NCI-H226 (cell line): ENCODE data around the gene AMIGO1.

Source experiments
- DNase-seq: peaks from one replicate; pipeline ENCODE4 v3.0.0-alpha.2; 2015

AMIGO1 gene

DNA sequence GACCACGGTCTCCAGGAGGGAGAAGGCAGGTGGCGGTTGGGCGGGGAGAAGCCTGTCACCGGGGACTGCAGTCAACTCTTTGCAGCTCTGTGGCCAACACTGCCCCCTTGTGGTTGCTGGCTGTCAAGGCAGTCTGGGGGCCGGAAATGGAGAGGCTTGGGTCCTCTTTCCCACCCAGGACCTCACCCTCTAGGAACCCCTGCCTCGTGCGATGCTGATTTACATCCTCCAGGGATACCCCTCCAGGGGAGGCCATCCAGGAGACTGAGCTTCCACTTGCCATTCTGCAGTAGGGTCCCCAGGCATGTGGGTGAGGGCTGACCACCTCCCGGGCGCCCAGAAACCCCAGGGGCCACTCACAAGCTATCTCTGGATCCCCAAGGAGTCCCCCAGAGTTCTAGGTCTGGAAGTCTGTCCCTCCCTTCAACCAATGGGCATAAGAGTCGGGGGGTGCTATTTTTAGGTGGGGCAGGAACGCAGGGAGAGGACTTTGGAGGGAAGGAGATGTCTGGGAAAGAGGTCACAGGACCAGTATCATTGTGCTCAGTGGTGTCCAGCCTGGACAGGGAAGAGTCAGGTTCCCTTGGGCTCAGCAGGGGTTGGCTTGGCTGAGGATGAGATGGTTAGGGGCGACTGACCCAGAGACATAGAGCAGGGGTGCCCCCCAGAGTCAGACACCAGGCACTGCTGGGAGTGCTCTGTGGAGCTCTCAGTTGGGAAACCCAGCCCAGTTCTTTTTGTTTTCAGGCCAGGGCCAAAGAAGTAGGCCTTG lies 23.0 kb upstream of the AMIGO1 start:
- DNase-seq: peak; percentile 60

DNA sequence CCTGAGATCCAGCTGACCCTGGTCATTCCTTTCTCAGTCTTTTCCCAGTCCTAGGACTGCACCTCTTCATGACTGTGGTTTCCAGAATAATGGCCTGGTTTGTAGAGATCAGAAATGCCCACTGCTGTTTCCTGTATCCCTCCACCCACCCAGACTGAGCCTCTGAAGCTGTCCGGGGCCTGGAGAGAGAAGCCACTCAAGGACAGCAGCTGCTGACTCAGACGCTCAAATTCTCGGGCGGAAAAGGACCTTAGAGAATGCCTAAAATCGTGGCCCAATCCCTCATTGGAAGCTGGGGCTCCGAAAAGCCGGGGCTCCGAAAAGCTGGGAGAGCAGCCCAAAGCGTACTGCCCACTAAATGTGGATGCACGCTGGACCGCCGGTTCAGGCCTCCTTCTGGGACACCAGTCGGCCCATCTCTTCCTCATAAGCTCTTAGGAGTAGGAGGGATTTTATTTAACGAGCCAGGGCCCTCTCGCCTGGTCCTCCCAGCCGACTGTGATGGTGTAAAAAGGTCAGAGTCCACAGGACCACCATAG lies 22.4 kb upstream of the AMIGO1 start:
- no peak for DNase-seq

DNA sequence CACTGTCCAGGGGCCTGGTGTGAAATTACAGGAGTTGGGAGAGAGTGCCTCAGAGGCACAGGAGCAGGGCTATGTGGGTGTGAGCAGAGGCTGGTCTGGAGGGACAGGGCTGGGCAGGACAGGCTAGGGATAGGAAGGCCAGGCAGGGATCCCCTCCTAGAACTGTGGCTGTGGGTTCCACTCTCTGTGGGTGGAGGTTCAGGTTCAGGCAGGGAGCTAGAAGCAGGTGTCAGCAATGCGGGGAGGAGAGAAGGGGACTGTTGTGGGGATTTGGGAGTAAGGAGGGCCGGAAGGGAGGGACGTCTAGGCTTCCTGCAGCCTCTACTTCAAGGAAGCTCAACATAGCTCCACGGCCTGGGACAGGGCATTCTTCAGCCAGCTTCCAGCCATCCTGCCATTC lies 21.9 kb upstream of the AMIGO1 start:
- no peak for DNase-seq

- DNase-seq: no peak
These were observed 21.0 kb upstream of the AMIGO1 start for GRCh38 chr1:109530457-109531087.

DNA sequence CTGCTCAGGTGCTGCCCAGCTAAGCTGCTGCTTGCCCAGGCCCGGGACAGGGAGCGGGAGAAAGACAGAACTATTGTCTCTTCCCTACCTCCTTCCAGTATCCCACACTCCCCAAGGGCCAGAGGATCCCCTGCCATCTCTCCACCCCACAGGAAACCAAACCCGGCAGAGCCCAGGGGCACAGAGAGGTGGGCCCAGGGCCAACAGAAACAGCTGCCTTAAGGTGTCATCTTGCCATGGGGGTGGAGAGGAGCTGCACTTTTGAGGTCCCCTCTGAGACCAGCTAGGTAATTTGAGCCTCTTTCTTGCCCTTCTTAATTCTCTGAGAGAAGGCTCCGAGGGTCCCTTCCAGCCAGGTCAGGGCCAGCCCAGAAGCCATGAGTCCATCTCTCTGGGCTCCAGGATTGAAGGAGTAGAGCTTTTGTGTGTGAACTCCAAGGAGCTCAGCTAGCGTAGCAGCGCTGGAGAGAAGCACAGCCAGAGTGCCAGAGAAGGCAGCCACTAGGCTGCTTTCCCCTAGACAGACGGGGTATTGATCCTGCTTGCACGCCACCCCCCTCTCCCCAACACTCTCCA lies 20.4 kb upstream of the AMIGO1 start:
- DNase-seq: no peak

DNA sequence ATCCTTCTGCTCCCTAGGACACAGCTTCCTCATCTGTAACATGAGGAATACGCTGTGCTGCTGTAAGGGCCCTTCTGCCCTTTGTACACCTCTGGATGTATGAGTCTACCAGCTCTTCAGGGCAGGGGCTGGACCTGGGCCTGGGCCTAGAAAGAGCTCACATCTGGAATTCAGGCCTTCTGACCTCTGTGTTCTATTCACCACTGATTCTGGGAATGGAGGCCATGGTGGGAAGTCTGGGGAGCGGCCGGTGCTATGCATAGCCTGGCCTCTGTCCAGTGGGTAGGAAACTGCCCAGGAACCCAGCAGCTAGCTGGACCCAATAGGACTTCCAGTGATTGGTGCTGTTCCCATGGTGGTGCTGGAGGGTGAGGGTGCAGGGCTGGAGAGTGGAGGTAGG lies 19.2 kb upstream of the AMIGO1 start:
- DNase-seq: no peak

DNA sequence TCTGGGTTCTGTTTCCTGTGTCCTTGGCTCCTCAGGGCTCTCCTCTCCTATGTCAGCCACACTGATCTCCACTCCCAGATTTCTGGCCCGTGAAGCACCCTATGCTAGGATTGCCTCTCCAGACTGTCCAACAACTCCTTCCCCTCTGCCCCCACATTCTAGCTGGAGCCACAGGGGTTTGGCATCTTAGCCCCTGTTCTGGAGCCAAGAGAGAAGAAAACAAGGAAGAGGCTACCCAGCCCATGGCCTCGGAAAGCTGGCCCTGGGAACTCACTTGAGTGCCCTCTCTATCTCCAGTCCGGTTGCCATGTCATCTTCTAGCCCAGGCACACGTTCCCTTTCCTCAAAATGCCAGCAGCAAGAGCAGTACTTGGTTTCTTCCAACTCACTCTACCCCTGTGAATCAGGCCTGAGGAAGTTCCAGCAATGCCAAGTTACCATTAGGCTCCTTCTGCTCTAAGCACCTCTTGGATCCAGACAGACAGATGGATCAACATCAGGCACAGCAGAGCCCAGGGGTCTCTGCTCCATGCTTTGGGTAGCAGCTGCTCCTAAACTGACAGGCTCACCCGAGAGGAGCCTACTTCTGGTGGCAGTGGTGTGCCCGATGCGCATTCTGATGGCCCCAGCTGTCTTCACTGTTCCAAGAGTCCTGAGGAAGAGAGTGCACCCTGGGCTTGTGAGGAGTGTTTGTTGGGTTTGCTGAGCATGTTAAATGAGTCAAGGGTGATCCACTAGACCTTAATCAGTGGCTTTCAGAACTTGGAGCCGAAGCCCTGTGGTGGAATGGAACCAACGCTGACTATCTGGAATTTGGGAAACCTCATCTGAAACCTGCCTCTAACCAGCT lies 18.5 kb upstream of the AMIGO1 start:
- DNase-seq: no peak

DNA sequence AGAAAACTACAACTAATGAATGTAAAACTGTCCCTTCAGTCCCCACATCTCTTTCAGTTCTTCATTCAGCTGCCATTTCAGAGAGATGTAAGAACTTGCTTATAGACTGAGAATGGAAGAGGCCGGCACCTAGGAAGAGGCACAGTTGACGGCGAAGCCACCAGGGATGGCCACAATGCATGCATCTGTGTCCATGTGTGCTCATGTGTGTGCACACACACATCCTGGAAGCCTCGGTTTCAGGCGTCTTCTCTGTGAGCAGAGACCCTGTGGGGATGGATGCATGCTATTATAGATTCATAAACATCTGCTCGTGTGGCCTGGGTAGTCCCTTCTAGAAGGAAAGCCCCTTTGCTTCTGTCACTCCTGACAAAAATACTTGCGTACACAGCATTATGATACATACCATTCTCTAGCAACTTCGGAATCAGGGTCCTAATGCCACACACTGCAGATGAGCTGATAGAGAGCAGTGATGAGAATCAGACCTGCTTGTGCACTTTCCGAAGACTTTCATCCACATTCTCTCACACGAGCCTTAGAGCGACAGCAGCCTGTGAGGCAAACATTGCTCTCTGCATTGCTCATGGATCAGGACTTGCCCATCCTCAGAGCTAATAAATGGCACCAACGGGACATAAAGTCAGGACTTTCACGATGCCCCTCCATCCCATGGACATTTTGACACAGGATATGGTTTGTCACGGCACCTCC lies 17.7 kb upstream of the AMIGO1 start:
- no peak for DNase-seq

DNA sequence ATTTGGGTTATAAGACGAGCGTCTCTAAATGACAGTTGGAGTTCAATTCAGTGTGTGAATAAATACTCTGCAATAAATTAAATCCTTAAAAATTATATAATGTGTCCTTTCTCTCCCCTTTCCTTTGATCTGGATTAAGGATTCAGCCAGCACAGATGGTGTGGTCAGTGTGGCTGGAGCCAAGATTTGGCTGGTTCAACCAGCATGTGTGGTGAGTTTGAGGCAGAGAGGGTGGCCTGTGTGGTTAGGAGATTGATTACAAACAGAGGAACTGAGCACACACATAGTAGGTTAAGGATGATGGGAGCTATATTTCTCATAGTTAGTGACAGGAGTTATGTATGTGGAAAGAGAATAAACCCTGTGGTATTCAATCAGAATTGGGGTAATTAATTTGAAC lies 14.2 kb upstream of the AMIGO1 start:
- no peak for DNase-seq

- no peak for DNase-seq
These were observed 12.5 kb upstream of the AMIGO1 start for GRCh38 chr1:109522026-109522425.

DNA sequence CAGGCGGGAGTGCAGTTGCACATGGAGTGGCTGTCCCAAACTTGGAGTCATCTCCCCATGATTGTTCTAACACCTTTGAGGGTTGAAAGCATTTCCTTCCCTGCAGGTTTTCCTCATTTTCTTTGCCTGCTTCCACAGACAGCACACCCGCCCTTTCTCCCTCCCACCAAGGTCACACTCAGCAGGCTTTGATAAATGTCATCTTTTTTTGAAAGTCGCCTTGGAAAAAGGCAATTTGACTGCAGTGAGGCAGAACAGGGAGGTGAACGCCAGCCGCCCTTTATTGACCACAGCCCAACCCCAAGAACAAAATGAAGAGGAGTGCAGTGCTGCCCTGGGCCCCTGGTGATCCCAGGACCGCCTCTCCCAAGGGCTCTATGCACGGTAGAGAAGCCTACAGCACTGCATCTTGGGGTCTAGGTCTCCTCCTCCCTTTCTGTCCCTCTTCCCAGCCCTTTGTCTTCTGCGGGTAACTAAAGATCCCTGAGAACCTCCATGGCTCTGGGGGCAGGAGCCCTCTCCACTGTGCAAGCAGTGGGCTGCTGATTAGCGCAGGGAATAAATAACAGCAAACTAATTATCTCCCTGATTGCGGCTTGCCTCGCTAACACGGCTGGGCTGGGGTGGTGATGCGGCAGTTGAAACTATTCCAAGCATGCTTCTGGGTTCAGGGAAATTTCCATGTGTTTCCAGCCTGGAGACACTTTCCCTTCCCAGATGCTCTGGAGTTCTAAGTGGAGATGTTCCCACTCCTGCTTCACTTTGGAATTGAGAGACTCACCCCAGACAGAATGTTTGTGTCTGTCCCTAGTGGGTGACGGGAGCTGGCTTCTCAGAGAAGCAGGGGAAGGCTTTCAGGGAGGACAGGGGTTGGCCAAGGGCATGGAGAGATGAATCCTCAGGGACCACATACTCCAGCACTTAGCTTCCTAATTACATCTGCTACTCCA lies 11.8 kb upstream of the AMIGO1 start:
- no peak for DNase-seq

GRCh38 chr1:109517337-109517736 lies 7.8 kb upstream of the AMIGO1 start:
- DNase-seq: no peak

GRCh38 chr1:109516872-109517271 lies 7.3 kb upstream of the AMIGO1 start:
- no peak for DNase-seq

DNA sequence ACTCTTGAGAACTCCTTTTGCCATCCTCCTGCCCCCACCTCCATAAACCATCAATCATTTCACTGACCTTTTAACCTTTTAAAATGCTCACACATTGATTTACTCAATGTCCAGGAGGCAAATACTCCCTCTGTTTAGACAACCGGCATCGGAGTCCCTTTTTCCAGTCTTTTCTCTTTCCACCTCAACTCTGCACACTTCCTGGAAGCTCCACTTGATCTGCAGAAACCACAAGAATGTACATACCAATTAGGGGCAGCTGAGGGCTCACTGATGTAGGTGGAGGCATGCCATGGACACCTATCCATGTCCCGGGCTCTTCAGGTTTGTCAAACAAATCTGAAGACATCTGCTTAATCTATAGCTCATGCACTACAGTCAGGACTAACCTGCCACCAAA lies 5.3 kb upstream of the AMIGO1 start:
- DNase-seq: no peak

GRCh38 chr1:109513110-109513710 lies 3.7 kb upstream of the AMIGO1 start:
- no peak for DNase-seq

DNA sequence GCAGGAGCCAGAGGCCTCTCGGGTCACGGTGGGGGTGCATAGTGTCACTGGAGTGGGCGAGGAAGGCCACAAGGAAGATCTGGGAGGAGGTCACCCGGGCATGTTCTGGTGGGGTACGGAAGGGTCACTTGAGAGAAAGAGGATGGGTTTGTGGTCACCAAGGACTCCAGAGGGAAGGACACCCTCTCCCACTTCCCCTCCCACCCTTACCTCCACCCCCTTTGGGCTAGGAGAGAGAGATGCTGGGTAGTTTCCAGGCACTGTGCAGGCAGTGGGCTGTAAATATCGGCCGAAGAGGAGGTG lies 703 bp downstream of the AMIGO1 start:
- DNase-seq: no peak

DNA sequence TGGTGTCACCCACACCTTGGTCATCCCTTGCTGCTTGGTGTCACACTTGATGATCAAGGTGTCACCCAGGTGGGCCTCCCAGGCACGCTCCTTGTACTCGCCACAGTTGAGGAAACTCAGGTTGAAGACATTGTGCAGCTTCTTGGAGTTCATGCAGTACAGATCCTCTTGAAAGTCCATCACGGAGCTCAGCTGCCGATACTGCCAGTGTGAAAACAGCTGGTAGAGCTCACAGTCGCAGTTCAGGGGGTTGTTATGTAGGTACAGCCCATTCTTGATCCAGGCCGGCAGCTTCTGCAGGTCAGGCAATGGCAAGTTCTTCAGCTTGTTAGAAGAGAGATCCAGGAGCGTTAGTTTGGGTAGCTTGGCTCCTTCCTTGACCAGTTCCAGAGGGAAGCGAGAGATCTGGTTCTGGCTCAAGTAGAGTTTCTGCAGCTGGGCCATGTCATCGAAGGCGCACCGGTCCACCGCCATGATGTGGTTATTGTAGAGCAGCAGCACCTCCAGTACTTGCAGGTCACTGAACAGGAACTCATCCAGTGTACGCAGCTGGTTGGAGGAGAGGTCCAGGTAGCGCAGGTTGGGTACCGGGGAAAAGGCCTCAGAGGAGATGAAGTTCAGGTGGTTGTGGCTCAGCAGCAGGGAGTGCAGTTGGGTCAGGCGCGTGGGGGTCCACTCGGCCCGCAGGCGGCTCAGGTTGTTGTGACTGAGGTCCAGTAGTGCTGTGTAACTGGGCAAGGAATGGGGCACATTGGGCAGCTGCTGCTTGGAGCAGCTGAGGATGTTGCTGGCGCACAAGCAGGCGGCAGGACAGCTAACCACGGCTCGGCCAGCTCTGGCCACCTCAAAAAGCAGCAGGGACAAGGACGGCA lies 1.3 kb downstream of the AMIGO1 start:
- DNase-seq: no peak

GRCh38 chr1:109504974-109505373 lies 4.6 kb downstream of the AMIGO1 start:
- DNase-seq: no peak

- no peak for DNase-seq
These were observed 5.6 kb downstream of the AMIGO1 start for GRCh38 chr1:109503935-109504334.

- no peak for DNase-seq
These were observed 7.1 kb downstream of the AMIGO1 start for GRCh38 chr1:109502364-109502851.
